ENCODE results near the gene ATP11C.
"Not testable (repeated sequence)": the region's sequence is repeated elsewhere in the genome, so short reads cannot be mapped to it uniquely, and the experiment has no call there.

ATP11C gene

DNA sequence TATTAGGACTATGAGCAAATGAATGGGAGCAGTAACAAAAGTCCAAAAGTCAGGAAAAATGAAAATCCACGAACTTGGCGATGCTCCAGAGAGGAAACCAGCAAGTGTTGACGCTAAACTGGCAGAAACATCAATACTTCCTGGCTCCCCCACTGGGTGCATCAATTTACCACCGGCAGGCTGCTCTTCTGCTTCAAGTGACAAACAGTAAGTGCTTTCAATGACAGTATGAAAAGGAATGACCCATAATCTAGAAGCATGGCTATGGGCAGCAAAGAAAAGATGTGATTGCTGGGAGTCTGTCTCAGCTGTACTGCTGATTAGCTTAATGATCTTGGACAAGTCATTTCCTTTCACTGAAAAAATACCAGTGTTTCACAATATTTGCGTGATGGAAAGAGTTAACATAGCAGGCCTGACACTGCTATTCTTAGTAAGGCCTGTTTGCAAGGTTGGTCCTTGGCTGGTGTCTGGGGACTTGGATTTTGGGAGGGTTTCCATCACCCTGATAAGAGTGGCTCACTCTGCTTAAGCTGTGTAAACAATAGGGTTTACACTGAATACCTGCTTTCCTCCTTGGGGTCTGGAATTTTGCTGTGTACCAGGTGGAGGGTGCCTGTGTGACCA, 8.7 kb downstream of the ATP11C start:
- DNase-seq = no peak

DNA sequence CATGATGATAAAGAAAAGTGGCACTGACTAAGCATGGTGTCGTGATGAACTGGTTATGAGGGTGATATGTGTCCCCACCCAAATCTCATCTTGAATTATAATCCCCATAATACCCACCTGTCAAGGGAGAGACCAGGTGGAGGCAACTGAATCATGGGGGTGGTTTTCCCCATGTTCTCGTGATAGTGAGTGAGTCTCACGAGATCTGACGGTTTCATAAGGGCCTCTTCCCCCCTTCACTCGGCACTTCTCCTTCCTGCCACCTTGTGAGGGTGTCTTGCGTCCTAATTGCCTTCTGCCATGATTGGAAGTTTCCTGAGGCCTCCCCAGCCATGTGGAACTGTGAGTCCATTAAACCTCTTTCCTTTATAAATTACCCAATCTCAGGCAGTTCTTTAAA, 11.7 kb downstream of the ATP11C start:
- DNase-seq = not testable (repeated sequence)

- DNase-seq = no peak
Measured at GRCh38 chrX:139920316-139920715, 12.5 kb downstream of the ATP11C start.

DNA sequence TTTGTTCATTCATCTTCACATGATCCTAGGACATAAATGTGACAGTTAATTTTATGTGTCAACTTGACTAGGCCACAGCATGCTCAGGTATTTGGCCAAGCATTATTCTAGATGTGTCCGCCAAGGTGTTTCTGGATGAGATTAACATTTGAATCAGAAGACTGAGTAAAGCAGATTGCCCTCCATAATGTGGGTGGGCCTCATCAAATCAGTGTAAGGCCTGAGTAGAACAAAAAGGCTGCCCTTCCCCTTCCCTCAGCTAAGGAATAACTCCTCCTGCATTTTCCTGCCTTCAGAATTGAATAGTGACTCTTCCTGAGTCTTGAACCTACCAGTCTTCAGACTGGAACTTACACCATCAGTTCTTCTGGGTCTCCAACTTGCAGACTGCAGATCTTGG, 18.4 kb downstream of the ATP11C start:
- DNase-seq = no peak

DNA sequence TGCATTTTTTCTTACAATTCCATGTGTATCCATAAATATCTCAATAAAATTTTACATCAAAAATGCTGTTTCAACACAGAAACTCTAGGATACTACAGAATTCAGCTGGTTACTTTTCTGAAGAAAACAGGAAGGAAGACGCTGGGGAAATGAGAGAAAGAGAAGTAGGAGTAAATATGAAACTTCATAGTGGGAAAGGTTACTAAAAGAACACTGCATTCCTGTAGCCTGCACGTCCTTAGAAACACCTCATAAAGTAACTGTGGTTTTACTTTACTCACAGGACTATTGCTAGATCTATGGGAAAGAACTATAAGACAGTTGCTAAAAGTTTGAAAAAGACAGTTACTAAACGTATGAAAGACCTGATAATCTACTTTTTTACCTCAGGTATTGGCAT, 23.1 kb downstream of the ATP11C start:
- no peak for DNase-seq

DNA sequence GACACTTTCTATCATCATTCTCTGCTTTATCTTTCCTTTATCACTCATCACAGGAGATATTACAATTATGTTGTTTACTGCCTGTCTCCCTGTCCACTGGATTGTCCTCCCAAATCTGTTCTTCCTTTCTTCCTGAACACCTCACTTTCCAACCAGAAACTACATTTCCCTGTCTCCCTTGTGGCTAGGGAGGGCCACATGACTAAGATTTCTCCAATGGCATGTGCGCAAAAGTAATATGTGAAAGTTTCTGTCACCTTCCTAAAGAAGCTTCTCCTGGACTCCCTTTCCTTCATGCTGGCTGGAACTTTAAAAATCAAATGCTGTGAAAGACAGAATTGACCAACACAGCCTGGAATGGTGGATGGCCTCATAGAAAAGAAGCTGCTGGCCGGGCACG, 25.8 kb downstream of the ATP11C start:
- no peak for DNase-seq

DNA sequence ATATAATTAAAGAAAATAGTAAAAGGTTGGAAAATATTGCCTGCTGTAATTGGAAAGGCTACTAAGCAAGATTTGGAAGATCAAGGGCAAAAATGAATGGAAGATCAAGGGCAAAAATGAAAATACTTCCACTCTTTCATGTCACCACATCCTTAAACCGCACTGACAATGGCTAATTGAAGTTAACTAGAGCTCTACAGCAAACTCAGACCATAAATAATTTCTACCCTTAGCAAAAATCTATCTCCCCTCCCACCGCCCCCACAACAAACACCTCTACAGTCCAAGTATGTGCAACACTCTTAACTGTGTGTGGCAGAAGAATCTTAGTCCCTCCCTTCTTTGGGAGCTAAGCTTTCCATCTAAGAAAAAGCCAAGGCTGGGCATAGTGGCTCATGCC, 27.1 kb downstream of the ATP11C start:
- no peak for DNase-seq

GRCh38 chrX:139905051-139905450, 27.8 kb downstream of the ATP11C start:
- DNase-seq = no peak

DNA sequence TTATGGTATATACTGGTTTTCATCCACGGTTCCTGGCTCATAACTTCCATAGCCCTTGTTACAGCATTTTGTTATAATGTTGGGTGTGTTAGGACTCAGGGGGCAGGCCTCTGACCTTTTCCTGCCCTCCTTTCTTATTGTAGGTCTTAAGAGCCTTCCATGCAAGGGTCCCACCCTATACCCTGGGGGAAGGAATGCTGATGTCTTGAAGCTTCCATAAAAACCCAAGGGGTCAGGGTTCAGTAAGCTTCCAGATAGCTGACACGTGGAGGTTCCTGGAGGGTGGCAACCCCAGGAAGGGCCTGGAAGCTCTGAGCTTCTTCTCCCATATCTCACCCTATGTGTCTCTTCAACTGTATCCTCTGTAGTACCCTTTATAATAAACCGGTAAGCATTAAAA, 29.6 kb downstream of the ATP11C start:
- no peak for DNase-seq

- DNase-seq = no peak
Measured at GRCh38 chrX:139902559-139902958, 30.3 kb downstream of the ATP11C start.

DNA sequence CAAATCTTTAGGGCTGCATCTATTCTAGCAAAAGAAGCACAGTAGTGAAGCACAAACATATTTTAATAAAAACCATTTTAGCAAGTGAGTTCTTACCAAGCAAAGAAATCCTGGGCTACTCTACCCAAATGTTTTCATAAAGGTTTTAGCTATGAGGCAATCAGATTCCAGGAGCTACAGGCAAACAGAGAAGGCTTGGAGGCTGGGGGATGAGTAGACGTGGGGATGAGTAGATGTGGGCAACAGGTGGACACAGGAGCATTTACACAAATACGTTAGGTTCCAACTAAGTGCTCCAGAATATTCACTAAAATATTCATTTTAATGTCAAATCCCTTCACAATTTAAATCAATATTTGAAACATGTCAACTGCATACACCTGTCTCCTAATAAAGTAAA, 34.5 kb downstream of the ATP11C start:
- no peak for DNase-seq

DNA sequence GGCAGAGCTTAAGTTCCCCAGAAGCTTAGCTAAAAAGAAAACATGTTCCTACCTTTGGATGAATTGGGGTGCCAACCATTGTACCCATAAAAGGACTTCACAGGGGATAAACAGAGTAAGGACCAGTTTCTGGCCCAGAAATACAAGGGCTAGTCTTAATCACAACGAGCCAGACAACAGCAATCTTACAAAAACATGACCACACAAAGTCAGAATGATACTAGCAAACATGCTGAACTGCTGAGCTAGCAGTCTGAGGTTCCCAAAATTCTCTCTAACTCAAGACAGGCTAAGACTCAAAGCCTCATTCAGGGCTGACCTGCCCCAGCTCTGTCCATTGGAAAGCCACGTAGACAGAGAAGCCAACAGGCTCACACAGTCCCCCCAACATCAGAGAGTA, 40.3 kb downstream of the ATP11C start:
- no peak for DNase-seq

DNA sequence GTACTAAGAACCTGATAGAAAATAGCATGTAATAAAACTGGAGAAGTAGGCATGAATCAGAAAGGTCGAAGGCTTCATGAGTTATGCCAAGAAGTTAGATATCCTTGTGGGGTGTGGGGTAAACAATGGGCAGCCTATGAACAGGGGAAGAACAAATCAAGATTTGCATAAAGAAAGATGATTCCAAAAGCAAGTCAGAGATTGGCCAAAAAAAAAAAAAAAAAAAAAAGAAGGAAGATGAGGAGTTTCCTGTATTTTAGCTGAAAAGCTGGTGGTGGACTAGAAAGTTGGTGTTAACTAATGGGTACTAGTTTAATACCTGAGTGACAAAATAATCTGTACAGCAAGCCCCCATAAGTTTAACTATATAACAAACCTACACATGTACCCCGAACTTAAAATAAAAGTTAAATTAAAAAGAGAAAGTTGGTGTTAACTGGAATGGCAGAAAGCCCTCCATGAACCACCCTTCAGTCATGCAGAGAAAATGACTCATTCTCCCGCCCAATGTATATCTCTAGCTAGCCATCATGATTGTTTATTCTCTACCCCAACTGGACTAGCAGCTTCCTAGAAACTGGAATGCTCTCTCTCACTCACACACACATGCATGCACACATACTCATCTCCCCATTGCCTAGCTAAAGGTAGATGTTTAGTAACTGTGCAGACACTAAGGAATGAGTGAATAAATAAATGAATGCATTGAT, 41.7 kb downstream of the ATP11C start:
- DNase-seq = no peak

DNA sequence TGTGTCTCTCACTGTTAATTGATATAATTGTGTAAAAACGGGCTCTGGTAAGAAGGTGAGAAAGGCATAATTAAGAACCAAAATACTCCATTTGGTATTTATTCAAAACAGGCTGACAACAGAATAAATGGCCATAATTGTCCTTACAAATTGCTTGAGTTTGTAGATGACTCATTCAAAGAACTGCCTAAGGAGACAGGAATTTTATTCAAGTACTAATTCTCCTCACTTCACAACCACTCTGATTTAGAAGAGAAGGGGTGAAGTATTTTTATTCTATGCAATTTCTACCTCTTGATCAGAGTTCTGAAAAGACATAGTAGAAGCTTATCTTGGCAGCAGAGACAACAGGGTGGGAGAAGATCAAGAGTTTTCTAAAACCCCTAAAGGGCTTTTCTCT, 43.1 kb downstream of the ATP11C start:
- no peak for DNase-seq

DNA sequence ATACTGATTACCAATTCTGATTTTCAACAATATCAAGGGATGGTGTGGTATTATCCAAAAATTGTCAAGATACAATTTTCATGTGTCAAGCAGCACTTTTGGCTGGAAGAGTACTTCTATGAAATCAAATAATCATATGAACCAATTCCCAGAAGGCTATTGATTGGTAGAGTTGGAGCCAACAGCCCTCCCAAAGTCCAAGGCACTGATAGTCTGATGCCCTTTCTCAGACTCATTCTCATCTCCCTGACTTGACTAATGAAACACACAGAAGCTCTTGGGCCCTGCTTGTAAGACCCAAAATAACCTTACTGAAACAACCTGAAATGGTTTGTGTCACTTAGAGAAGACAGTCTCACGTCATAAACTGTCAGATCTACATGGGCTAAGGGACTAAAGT, 48.9 kb downstream of the ATP11C start:
- no peak for DNase-seq

DNA sequence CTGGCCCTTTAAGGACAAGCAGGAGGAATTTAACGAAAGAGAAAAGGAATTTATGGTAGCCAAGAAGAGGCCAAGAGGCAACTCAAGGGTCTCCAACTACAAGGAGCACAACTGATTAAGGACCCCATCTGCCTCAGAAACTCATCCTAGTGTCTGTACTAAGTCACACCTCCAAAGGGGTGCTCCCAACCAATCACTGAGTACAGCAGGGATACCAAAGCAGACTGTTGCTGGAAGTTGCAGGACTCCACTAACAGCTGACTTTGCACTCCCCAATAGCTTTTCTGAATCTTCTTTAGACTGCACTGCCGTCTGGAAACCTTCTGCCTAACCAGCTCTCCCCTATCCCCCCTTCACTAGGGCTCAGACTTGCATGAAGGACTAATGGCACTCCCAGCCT, 50.6 kb downstream of the ATP11C start:
- no peak for DNase-seq

DNA sequence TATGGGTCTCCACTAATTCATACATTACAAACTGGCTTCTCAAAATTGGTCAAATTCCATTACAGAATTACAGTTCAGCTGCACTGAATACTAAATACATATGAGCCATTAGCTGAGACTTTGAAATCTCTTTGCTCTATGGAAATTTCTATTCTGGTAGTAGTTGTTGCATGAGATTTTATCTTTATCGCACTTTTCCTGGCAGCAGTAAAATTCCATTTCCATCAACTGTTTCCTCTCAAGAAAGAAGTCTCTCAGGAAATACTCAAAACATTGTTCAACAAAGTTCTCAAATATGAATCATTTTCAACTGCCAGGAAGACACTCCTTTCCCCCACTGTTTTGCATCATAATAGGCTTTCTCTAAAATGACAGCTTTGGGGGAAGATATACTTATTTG, 51.3 kb downstream of the ATP11C start:
- DNase-seq = no peak

- no peak for DNase-seq
Measured at GRCh38 chrX:139881130-139881529, 51.7 kb downstream of the ATP11C start.

GRCh38 chrX:139877710-139878414, 55.0 kb downstream of the ATP11C start:
- no peak for DNase-seq

DNA sequence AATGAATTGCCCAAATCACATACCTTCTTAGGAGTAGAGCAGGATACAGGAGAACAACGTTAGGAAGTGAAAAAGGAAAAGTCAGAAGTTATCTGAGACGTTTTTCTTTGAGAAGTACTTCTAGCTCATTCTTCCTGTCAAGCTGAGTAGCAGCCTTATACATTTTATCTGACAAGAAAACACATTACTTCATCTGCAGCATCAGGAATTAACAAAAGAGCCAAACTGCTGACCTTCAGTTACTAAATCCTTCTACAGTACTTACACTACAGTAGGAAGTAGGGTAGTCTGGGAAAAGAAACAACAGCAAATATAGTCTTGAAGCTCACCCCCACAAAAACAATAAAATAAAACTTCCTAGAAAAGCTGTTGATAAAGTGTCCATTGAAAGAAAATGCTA, 57.0 kb downstream of the ATP11C start:
- no peak for DNase-seq

DNA sequence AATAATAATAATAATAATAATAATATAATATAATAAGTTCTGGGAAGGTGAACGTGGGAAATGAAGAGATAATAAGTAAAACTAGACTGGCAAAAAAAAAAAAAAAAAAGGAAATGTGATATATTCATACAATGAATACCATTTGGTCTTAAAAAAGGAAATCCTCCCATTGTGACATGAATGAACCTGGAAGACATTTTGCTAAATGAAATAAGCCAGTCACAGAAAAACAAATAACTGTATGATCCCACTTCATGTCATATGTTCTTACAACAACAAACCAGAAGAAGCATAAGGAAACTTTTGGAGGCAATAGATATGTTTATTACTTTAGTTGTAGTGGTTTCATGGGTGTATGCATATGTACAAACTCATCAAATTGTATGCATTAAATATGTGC, 63.1 kb downstream of the ATP11C start:
- DNase-seq = no peak

- DNase-seq = no peak
Measured at GRCh38 chrX:139864640-139865039, 68.2 kb downstream of the ATP11C start.

- DNase-seq = no peak
Measured at GRCh38 chrX:139862208-139862607, 70.6 kb downstream of the ATP11C start.

GRCh38 chrX:139856826-139857225, 76.0 kb downstream of the ATP11C start:
- not testable (repeated sequence) for DNase-seq

Measured in activated CD8-positive, alpha-beta memory T cell treated with anti-CD3 and anti-CD28 coated beads, Interleukin-2, amount 50 U/mL, for 4 hours (primary cell).